H7 (cell line): Measurements from ENCODE around the gene CD63. TPM values are rescaled to one million over a fixed set of nuclear protein-coding genes. Genes with fewer than 3 reads are reported as not detected.

Experiments
- DNase-seq: peaks from one replicate; pipeline ENCODE4 v3.0.0; 2012
- H3K27me3 ChIP-seq: 2 replicates; pipeline ENCODE4 v1.6.0; 2011; ENCODE audit warnings: mild to moderate bottlenecking, low read length; ENCODE audit not compliant: control insufficient read depth, insufficient read depth
- H3K36me3 ChIP-seq: replicated peaks from 2 replicates; pipeline ENCODE4 v1.5.1; 2011; ENCODE audit warnings: low read length; ENCODE audit not compliant: control insufficient read depth, insufficient read depth
- H3K4me3 ChIP-seq: 2 replicates; pipeline ENCODE4 v1.5.1; 2011; ENCODE audit warnings: low read depth, mild to moderate bottlenecking, control low read depth, low read length, moderate library complexity; ENCODE audit not compliant: insufficient read depth
- total RNA-seq: library from RNA; depleted of rRNA; stranded (reverse); fragments of >200 nt; shearing (Covaris generic); gene quantifications from 2 replicates; pipeline ENCODE4 v1.2.3, GENCODE V29; 2014; rRNA removed

The CD63 gene
- total RNA-seq, 1 experiment from 2014 or later: 314 TPM

- H3K36me3 ChIP-seq: peaks cover 7% of the 10 kb centered on the region
- no peak overlapping the region for H3K4me3 ChIP-seq
- H3K27me3 ChIP-seq: no peaks in the 10 kb centered on the region
- no peak for DNase-seq
These were observed 45.1 kb downstream of the CD63 start for GRCh38 chr12:55683676-55684075.

GRCh38 chr12:55682087-55682796 is 46.6 kb downstream of the CD63 start:
- DNase-seq: no peak
- H3K27me3 ChIP-seq: no peaks in the 10 kb centered on the region
- H3K4me3 ChIP-seq: peak overlapping the region; percentile 24
- H3K36me3 ChIP-seq: peaks cover 1% of the 10 kb centered on the region

GRCh38 chr12:55681142-55682077 is 47.4 kb downstream of the CD63 start:
- Histone ChIP-seq H3K4me3 (peak overlapping the region; percentile 24), H3K27me3 (no peaks in the 10 kb centered on the region), H3K36me3 (peaks cover 1% of the 10 kb centered on the region)
- peak; percentile 86 for DNase-seq

- Histone ChIP-seq H3K36me3 (no peaks in the 10 kb centered on the region), H3K27me3 (no peaks in the 10 kb centered on the region), H3K4me3 (no peak overlapping the region)
- no peak for DNase-seq
These were observed 49.1 kb downstream of the CD63 start for GRCh38 chr12:55679691-55680090.

GRCh38 chr12:55676707-55677106 is 52.1 kb downstream of the CD63 start:
- Histone ChIP-seq H3K36me3 (no peaks in the 10 kb centered on the region), H3K27me3 (no peaks in the 10 kb centered on the region), H3K4me3 (no peak overlapping the region)
- no peak for DNase-seq

GRCh38 chr12:55675666-55676065 is 53.1 kb downstream of the CD63 start:
- Histone ChIP-seq H3K27me3 (no peaks in the 10 kb centered on the region), H3K36me3 (no peaks in the 10 kb centered on the region), H3K4me3 (no peak overlapping the region)
- DNase-seq: no peak

Other genes starting within 250 kb of the CD63 start
- gene OR6C68, start 236.6 kb downstream of the CD63 start, total RNA-seq: not detected in 2 replicates
- gene OR6C4, start 179.4 kb downstream of the CD63 start, total RNA-seq: not detected in 2 replicates
- gene OR2AP1, start 156.5 kb downstream of the CD63 start, total RNA-seq: not detected in 2 replicates
- gene OR10P1, start 92.1 kb downstream of the CD63 start, total RNA-seq: not detected in 2 replicates
- gene ITGA7, start 21.1 kb downstream of the CD63 start, total RNA-seq: 38.0 and 46.1 TPM in 2 replicates
- 59.6 and 76.9 TPM in 2 replicates for gene BLOC1S1, start 13.0 kb downstream of the CD63 start, total RNA-seq
- gene RDH5, start 8.6 kb downstream of the CD63 start, total RNA-seq: 2.1 and 4.2 TPM in 2 replicates
- 11.1 and 13.7 TPM in 2 replicates for gene GDF11, start 14.1 kb upstream of the CD63 start, total RNA-seq
- gene SARNP, start 88.7 kb upstream of the CD63 start, total RNA-seq: 99.1 and 119 TPM in 2 replicates
- 10.6 and 18.3 TPM in 2 replicates for gene ORMDL2, start 89.0 kb upstream of the CD63 start, total RNA-seq
- 30.1 and 35.1 TPM in 2 replicates for gene DNAJC14, start 100.6 kb upstream of the CD63 start, total RNA-seq
- 1.1 and 1.4 TPM in 2 replicates for gene MMP19, start 113.9 kb upstream of the CD63 start, total RNA-seq
- gene PYM1, start 198.9 kb upstream of the CD63 start, total RNA-seq: 94.2 and 97.8 TPM in 2 replicates
- gene DGKA, start 202.2 kb upstream of the CD63 start, total RNA-seq: 7.9 and 10.9 TPM in 2 replicates
- 28.4 and 38.1 TPM in 2 replicates for gene PMEL, start 237.0 kb upstream of the CD63 start, total RNA-seq
- gene CDK2, start 237.8 kb upstream of the CD63 start, total RNA-seq: 63.3 and 68.0 TPM in 2 replicates
- 52.1 and 52.4 TPM in 2 replicates for gene RAB5B, start 245.1 kb upstream of the CD63 start, total RNA-seq